NCI-H446 (cell line): ENCODE data around the gene NCOA1.
"Not testable (repeated sequence)": the region's sequence is repeated elsewhere in the genome, so short reads cannot be mapped to it uniquely, and the experiment has no call there.

Experiments
- DNase-seq, 2 experiments: peaks; one replicate each; lab custom pipeline; 2025; lab: John Stamatoyannopoulos, UW

NCOA1 gene

DNA sequence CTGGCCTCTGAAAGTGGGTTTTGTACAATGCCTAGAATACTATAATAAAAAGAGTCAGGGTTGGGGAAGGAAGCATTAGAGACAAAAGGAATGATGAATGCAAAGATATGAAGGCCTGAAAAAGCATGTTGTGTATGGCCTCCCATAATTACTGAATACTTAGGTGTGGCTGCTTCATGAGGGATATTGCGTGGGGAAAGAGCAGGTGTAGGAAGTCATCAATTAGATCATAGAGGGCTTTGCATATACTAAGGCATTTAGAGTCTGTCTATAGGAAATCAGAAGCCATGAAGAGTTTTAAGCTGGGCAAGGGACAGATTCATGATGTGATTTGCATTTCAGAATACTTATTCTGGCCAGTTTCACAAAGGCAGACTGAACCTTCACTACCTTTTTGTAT, 48.2 kb downstream of the NCOA1 start:
- no peak for DNase-seq

DNA sequence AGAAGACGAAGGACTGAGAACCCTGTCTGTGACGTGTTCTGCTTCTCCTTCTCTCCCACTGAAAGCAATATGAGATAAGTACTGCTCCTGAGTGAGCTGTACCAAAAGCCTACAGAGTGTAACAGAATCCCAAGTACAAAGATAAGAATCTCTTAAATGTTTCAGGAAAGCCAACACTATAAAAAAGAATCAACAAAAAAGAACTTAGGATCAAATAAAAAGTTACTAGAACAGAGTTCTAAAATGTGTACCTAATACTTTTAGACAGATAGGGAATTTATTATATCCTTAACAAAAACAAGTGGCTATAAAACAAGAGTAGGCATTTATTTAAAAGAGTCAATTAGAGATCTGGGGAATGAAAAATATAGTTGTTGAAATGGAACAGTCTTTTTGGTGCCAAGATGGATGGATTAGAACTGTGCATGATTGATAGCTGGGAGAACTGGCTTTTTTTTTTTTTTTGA, 49.0 kb downstream of the NCOA1 start:
- no peak for DNase-seq

DNA sequence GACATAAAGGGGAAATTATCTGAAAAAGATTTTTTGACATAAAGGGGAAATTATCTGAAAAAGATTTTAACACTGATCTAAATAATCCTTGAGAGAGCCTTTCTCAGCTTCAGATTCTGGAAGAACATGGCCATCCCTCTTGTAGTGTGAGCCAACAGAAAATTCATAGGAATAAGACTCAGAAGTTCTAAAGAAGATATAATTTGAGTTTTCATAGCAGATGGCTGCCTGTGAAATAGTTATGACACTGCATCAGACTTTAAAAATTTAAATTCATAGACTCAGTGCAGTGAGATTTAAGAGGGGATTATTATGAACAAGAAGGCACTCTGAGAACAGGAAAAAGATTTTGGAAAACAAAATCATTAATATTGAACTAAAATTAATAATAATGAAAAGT, 50.6 kb downstream of the NCOA1 start:
- no peak for DNase-seq

DNA sequence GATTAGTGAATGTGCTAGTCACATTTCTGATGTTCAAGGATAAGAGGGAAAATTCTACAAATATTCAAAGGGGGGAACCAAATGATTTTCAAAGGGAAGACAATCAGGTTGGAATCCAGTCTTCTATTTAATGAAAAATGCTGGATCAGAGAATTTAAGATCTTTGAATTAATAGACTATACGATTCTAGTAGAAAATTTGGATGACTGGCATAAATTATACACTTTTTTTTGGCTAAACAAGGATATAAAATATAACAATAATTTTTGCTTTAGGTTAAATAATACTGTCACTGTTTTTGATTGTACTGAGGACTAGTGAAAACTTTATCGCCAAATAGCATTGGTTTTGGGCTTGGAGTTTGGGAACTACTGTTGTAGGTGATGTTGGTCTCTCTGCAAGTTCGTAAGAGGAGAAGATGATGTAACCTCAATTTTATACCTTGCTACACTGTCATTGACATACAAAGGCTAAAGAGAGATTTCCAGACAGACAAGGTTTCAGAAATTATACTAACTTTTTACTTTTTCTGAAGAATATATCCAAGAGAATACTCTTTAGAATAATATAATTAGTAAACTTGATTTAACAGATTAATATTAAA, 51.3 kb downstream of the NCOA1 start:
- DNase-seq, result no peak

DNA sequence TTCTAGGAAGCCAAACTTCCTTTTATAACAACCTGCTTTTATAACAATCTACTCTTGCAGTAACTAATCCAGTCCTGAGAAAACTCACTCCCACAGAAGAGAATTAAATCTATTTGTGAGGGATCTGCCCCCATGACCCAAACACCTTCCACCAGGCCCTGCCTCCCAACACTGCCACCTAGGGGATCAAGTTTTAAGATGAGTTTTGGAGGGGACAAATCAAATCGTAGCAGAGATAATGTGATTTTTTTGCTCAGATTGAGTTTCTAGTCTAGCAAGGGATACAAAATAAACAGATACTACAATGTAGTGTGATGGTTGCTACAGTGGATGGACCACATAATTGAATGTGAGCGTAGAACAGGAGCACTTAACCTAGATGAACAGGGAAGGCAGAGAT, 52.2 kb downstream of the NCOA1 start:
- DNase-seq, result no peak

DNA sequence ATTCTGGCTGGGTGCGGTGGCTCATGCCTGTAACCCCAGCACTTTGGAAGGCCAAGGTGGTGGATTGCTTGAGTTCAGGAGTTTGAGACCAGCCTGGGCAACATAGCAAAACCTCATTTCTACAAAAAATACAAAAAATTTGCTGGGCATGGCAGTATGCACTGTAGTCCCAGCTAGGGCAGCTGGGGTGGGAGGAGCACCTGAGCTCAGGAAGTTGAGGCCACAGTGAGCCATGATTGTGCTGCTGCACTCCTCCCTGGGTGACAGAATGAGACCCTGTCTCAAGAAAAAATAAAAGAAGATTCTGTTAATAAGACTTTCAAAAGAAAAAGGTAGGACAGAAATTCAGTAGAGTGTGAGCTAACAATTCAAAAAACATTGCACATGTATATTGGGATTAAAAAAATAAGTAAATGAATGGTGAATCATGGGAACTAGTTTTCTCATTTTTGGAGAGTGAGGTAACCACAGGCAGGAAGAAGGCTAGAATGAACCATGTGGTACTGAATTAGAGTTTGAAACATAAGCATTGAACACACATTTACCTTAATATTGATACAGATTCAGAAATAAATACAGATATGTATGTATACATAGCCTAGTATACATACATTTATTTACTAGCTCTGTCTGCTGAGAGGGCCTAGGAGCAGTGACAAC, 53.5 kb downstream of the NCOA1 start:
- no peak for DNase-seq

DNA sequence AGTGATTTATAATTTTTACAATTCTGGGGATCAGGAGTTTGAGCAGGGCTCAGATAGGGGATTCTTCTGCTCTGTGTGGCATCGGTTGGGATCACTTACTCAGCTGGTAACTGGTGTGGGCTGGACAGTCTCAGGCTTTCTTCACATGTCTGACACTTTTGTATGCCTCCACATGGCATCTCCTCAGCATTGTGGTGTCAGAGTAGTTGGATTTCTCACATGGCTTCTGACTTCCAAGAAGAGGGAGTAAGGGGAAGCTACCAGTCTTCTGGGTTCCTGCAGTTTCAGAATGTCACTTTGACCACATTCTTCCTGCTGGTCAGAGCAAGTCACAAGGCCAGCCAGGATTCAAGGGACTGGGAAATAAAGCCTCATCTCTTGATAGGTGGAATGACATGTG, 55.6 kb downstream of the NCOA1 start:
- no peak for DNase-seq

DNA sequence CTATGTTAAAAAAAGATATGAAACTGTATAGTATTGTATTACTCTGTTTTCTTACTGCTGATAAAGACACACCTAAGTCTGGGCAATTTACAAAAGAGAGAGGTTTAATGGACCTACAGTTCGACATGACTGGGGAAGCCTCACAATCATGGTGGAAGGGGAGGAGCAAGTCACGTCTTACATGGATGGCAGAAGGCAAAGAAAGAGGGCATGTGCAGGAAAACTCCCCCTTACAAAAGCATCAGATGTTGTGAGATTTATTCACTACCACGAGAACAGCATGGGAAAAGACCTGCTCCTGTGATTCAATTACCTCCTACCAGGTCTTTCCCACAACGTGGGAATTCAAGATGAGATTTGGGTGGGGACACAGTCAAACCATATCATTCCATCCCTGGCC, 57.0 kb downstream of the NCOA1 start:
- no peak for DNase-seq

DNA sequence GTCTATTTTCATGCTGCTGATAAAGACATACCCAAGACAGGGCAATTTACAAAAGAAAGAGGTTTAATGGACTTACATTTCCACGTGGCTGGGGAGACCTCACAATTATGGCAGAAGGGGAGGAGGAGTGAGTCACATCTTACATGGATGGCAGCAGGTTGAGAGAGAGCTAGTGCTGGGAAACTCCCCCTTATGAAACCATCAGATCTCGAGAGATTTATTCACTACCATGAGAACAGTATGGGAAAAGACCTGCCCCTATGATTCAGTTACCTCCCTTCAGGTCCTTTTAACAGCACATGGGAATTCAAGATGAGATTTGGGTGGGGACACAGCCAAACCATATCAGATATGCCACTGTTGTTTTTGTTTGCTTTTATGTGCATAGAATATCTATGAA, 59.2 kb downstream of the NCOA1 start:
- not testable (repeated sequence) for DNase-seq

DNA sequence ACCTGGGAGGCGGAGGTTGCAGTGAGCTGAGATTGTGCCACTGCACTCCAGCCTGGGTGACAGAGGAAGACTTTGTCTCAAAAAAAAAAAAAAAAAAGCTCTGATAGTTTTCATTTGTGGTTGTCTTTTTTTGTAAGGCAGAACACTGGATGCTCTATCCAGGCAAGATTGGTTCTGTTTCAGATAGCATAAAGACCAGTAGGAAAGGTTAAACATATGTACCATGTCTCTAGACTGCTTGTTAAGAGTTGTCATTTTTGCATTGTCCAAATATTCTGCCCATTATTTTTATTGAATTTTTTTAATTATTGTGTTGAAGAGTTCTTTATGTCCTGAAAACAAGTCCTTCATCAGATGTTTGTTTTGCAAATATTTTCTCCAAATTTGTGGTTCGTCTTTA, 60.0 kb downstream of the NCOA1 start:
- DNase-seq, result no peak

DNA sequence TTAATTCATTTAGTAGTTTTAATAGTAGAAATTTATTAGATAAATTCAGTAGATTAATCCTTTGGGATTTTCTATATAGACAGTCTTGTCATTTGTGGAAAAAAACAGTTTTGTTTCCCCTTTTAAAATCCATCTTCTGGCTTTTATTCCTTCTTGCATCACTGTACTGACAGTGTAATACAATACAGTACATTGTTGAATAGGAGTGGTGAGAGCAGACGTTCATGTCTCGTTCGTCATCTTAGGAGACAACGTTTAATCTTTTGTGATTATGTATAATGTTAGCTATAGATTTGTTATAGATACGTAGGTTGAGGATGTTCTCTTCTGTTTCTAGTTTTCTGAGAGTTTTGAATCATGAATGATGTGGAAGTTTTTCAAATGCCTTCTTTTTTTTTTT, 61.8 kb downstream of the NCOA1 start:
- no peak for DNase-seq

DNA sequence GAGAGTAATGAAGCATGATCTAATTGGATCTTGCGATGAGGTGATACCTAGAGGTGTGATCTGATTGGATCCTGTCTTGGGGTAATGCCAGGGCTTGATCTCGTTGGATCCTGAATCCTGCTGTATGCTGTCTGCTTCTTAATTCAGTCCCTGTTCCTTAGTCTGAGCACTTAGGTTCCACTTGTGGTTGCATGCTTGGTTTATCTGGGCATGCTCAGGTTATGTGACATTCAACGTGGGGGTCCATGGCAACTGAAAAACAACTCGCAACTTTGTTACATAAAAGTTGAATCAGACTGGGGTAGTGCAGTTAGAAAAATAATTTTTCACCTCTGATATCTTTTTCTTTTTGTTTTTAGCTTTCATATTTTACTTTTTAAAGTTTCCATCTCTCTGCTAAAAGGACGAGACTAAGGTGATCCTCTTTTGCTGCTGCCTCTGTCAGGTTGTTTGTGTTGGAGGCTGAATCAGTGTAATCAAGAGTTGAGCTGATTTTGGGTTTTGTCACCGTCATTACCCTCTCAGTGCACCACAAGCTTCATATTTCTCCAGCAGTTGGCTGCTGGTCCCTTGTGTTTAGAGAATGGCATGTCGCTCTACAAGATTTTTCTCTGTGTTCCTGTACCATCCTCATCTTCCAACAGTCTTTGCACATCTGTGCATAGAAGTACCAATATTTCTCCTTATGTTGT, 67.9 kb downstream of the NCOA1 start:
- DNase-seq, result no peak

DNA sequence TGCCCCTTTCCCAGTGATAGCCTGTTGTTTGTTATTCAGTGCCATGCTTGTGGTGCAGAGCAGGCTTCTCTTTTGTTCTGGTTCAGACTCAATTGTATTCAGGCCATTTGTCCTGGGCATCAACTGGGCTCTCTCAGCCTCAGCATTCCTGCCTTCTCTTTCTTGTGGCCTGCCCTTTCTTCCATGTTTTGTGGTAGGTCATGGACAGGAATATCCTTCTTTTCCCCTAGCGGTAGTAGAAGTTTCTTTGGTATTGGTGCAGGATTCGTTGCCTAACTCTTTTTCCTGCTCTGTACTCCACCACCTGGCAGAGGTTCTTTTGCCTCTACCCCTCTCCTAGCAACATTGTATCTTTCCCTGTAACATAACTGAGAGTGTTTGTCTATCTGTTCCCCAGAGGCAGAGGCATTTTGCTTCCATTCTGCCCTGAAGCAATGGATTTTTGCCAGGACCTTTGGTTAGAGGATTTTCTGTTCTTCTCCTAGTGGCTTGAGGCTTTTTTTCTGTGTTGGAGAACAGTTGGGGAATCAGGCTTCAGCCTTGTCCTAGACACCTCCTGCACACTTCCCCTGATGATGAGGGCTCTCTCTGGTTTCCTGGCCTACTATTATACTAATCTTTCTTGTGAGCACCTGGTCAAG, 68.5 kb downstream of the NCOA1 start:
- DNase-seq, result peak in 1 of 2 experiments; percentile 5

DNA sequence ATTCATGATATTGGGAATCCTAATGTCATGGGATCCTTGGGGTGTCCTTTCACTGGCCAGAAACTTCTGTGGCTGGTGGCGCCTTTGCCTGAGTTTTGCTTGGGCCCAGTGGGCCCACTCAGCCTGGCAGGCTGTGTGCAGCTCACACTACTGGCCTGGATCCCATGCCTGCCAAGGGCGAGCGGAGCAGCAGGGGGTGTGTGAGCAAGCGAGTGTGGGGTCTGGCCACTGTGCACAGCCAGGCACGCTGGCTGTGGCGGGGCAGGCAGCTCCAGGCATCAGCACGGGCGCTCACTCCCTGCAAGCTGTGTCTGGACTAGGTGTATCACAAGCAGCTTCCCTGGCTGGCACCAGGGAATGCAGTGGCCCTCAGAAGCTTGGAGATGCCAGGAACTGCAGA, 74.5 kb downstream of the NCOA1 start:
- DNase-seq, result no peak

DNA sequence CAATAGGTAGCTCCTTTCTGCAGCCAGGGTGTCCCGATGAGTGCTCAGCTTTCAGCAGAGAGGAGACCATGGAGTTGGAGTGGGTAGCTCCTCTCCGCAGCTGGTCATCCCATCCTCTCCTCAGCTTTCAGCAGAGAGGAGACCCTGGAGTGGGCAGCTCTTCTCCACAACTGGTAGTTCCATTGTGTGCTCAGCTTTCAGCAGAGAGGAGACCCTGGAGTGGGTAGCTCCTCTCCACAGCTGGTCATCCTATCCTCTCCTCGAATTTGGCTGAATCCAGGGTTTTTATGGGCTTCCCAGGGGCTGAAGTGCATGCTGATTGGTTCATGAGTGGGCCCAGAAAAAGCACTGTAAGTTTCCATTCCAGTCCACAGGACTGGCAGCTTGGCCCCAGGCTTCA, 75.2 kb downstream of the NCOA1 start:
- no peak for DNase-seq

DNA sequence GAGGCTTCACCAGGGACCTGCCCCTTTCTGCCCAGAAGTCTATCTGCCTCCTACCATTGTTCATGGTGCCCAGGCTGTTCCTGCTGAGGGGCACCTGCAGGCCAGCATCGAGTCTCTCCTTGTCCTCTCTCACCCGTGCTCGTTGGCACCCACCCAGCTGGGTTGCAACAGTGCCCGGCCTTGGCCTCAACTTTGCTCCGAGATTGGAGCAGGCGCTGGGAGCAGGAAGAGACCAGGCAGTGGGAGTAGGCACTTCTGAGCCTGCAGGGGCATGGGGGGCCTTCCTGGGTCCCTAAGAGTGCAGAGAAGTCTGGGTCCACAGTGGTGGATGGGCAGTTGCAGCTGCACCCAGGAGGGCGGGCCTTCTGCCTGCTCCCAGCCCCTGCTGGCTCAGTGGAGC, 75.6 kb downstream of the NCOA1 start:
- no peak for DNase-seq

DNA sequence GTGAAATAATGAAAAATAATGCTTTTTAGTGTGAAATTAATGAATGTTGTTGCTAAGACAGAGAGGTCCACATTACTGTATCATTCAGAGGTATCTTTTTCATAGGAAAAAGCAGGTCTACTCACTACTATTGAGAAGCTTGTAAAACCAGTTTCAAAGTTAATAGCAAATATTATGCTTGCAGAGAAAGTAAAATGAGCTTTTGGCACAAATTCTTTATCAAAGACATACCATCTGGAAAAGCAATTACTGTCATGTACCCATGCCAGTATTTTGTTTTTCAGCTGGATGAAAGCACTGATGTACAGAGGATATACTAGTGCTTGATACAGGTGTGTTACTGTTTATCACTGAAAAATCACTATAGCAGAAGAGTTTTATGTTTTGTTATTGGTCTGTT, 77.5 kb downstream of the NCOA1 start:
- DNase-seq, result peak; percentile 29 to 35

DNA sequence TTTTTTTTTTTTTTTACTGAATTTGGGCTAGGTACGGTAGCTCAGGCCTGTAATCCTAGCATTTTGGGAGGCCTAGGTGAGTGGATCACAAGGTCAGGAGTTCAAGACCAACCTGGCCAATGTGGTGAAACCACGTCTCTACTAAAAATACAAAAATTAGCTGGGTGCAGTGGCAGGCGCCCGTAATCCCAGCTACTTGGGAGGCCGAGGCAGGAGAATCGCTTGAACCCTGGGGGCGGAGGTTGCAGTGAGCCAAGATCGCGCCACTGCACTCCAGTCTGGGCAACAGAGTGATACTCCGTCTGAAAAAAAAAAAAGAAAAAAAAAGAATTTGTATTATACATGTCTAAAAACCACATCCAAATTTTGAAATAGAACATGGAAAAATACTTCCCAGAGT, 78.5 kb downstream of the NCOA1 start:
- not testable (repeated sequence) for DNase-seq

DNA sequence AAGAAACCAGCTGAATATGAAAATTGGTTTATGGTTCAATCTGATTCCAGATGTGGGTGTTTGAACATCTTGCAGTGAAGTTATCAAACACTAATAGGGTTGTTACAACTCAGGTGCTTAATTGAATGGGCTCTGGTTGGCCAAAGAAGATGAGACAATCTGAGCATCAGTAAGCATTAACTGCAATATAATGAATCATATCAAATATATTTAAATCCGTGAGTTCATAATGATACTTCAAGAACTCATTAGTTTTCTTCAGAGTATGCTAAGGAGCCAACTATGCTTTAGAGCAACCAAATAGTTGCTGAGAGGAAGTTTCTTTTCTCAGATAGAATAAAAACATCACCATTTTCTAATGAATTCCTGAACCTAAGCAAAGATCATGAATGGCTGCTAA, 79.2 kb downstream of the NCOA1 start:
- DNase-seq, result no peak

DNA sequence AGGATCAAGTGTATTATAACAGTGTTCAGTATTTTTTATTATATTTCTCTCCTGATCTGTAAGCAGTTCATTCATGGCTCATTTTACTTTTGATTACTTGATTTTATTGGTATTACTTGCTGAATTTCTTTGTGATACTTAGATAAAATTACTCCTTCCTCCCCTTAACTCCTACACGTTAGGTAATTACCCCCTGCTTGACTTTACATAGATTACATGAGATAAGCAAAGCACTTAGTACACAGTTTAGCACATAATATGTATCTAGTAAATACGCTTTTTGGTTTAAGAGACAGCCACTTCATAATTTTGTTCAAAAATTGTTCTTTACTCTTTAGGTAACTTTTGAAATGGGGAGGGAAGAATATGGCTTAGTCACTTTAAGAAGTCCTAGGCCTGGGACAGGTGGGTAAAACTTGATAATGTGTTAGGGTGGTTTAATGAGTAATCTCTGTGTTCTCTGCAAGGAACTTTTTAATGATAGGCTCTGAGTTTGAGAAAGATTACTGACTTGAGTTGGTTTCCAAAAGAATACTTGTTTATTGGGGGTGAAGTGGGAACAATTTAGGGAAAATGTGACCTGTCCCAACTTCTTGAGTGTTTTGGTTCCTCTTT, 80.9 kb downstream of the NCOA1 start:
- DNase-seq, result no peak

DNA sequence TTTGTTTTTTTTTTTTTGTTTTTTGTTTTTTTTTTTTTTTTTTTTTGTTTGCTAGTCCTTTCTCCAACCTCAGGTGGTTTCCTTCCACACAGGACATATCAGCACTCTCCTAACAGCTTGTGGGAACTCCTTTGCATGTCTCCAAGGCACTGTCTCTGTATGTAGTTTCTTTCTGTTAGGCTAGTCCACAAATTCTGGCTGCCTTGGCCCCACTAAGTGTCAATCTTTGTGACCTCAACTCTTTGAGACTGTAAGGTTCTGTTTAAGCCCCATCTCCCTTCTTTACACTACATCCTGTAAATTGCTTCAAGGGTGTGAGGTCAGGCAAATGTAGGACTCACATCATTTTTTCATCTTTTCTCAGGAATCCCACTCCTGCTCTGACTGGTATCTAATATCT, 85.1 kb downstream of the NCOA1 start:
- DNase-seq, result no peak

DNA sequence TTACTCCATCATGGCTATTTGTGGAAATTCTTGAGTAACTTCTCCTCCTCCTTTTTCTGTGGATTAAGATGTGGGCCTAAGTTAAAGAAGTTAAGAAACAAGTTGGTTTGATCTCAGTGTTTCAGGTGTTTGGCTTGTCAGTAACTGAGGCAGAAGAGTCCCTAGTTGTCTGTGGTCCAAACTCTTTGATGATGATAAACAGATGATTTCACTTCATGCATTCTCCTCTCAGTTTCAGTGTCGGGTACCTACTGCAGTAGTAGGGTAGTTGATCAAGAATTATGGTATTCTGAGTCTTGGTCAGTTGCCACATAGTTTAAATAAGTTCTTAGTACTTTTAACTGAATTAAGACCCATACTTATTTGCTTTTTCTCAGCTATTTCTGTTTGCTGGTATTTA, 85.6 kb downstream of the NCOA1 start:
- DNase-seq, result no peak

DNA sequence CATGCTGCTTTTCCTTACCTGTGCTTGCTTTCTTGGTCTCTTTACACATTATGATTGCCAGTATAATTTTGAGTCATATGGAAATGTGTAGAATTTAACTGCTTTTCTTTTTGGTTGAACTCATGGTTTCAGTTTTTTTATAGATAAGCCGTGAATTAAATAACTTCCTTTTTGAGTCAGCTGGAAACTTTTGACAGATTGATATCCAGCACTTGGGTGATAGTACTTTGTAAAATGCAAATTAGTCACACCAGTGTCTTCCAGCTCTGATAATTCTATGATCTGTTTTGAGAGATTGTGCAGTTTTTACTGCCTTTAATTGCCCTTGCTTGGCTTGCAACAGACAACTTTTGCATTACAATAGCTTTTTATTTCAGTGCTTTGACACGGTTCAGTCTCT, 86.4 kb downstream of the NCOA1 start:
- DNase-seq, result no peak
